A673 (cell line): Measurements from ENCODE around the gene VTCN1. TPM values are rescaled to one million over a fixed set of nuclear protein-coding genes. Genes with fewer than 3 reads are reported as not detected.

ENCODE experiments used
- BruUV-seq: library from RNA; stranded (reverse); fragments of 400-500 nt; replicated peaks from 2 replicates; lab custom pipeline; 2021; lab: Mats Ljungman, UMichigan
- CTCF ChIA-PET: fragments of 300-600 bp; sonication (Branson Sonifier 250); formaldehyde crosslinking; loops from one replicate; lab custom pipeline; 2022; ENCODE audit warnings: antibody characterized with exemption; lab: Charles Lee
- POLR2A ChIA-PET: fragments of 300-600 bp; sonication (Branson Sonifier 250); formaldehyde crosslinking; loops from one replicate; lab custom pipeline; 2022; ENCODE audit warnings: antibody characterized with exemption; ENCODE audit not compliant: low non-redundant PET; lab: Charles Lee
- DNase-seq: peaks from one replicate; pipeline ENCODE4 v3.0.0-alpha.2; 2015; ENCODE audit warnings: low spot score
- H3K27ac ChIP-seq: fragments of 200-600 bp; sonication (generic); 2 replicates; pipeline ENCODE4 v1.5.1; 2016; ENCODE audit warnings: mixed run types, low read depth, mild to moderate bottlenecking, mixed read lengths, antibody characterized with exemption, low read length; ENCODE audit not compliant: poor library complexity, severe bottlenecking
- H3K27me3 ChIP-seq: fragments of 200-600 bp; sonication (generic); replicated peaks from 2 replicates; pipeline ENCODE4 v1.6.1; 2017; ENCODE audit warnings: mixed run types, low read depth, mild to moderate bottlenecking, mixed read lengths, antibody characterized with exemption, low read length; ENCODE audit not compliant: insufficient read depth, poor library complexity
- H3K36me3 ChIP-seq: fragments of 200-600 bp; sonication (generic); 2 replicates; pipeline ENCODE4 v1.6.1; 2016; ENCODE audit warnings: mixed run types, mild to moderate bottlenecking, mixed read lengths, antibody characterized with exemption, low read length; ENCODE audit not compliant: insufficient read depth, poor library complexity, severe bottlenecking
- H3K4me1 ChIP-seq: fragments of 200-600 bp; sonication (generic); 2 replicates; pipeline ENCODE4 v1.6.1; 2017; ENCODE audit warnings: mixed run types, mild to moderate bottlenecking, mixed read lengths, antibody characterized with exemption, low read length; ENCODE audit not compliant: insufficient read depth, poor library complexity, severe bottlenecking
- H3K4me3 ChIP-seq: fragments of 200-600 bp; sonication (generic); 2 replicates; pipeline ENCODE4 v1.5.1; 2016; ENCODE audit warnings: low read depth, mixed run types, mild to moderate bottlenecking, mixed read lengths, low read length; ENCODE audit not compliant: poor library complexity, severe bottlenecking
- H3K9me3 ChIP-seq: fragments of 200-600 bp; sonication (generic); 2 replicates; pipeline ENCODE4 v1.6.1; 2016; ENCODE audit warnings: mixed run types, low read depth, mild to moderate bottlenecking, mixed read lengths, antibody characterized with exemption, low read length; ENCODE audit not compliant: poor library complexity, severe bottlenecking
- EZH2 ChIP-seq: fragments of 200-600 bp; sonication (generic); IDR thresholded peaks from 2 replicates; pipeline ENCODE4 v1.6.1; 2017; ENCODE audit warnings: borderline replicate concordance, low read depth, mild to moderate bottlenecking, mixed read lengths, antibody characterized with exemption, low read length; ENCODE audit not compliant: poor library complexity, severe bottlenecking
- intact Hi-C: fragments of 100-400 bp; cut with micrococcal nuclease; formaldehyde crosslinking; loops from one replicate; pipeline ENCODE4 v1.10.0; 2022; ENCODE audit not compliant: unreplicated experiment
- total RNA-seq: library from RNA; stranded (reverse); gene quantifications from 2 replicates; pipeline ENCODE4 v1.2.3, GENCODE V29; 2021
- TF ChIP-seq, protein P1 (sequence below): fragments of 300-800, 200-600 bp; sonication (generic); conservative IDR thresholded peaks from 2 replicates; pipeline ENCODE4 v1.5.1; 2017; ENCODE audit warnings: low read depth, mild to moderate bottlenecking, antibody characterized with exemption, low read length, moderate library complexity, mixed read lengths

VTCN1 gene
- total RNA-seq, 1 experiment from 2014 or later: not detected

DNA sequence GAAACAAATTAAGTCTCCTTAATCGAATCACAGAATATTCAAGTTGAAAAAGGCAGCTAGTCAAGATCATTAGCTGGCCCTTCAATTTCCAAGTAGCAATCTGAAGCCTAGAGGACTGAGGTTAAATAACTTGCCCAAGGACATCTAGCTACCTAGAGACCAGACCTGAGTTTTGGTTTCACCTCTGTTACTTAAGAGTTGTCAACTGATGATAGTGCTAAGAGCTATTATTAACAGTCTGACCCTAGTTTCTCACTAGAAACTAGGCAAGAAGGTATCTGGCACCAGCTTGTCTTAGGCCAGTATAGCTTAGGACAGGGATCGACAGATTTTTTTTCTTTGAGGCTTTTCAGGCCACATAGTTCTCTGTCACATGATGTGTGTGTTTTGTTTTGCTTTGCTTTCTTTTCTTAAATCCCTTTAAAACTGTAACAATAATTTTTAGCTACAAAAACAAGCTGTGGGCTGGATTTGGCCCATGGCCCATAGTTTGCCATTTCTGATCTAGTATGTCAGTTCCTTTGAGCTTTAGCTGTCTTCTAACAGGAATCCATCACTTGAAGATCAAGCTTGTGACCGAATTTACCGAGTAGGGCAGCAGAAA is 112.3 kb downstream of the VTCN1 start:
- Histone ChIP-seq H3K9me3 (no peaks in the 10 kb centered on the region), H3K36me3 (peaks cover 52% of the 10 kb centered on the region), H3K4me1 (peaks cover 12% of the 10 kb centered on the region), H3K27ac (no peak overlapping the region), H3K27me3 (no peaks in the 10 kb centered on the region), H3K4me3 (no peak overlapping the region)
- intact Hi-C loops: no loop called here
- BruUV-seq: no TSS peak
- POLR2A ChIA-PET: no interaction called here
- no peak for DNase-seq
- TF ChIP-seq, protein P1, sequence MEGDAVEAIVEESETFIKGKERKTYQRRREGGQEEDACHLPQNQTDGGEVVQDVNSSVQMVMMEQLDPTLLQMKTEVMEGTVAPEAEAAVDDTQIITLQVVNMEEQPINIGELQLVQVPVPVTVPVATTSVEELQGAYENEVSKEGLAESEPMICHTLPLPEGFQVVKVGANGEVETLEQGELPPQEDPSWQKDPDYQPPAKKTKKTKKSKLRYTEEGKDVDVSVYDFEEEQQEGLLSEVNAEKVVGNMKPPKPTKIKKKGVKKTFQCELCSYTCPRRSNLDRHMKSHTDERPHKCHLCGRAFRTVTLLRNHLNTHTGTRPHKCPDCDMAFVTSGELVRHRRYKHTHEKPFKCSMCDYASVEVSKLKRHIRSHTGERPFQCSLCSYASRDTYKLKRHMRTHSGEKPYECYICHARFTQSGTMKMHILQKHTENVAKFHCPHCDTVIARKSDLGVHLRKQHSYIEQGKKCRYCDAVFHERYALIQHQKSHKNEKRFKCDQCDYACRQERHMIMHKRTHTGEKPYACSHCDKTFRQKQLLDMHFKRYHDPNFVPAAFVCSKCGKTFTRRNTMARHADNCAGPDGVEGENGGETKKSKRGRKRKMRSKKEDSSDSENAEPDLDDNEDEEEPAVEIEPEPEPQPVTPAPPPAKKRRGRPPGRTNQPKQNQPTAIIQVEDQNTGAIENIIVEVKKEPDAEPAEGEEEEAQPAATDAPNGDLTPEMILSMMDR: no peak
- no peak for TF ChIP-seq EZH2
- CTCF ChIA-PET: no interaction called here

DNA sequence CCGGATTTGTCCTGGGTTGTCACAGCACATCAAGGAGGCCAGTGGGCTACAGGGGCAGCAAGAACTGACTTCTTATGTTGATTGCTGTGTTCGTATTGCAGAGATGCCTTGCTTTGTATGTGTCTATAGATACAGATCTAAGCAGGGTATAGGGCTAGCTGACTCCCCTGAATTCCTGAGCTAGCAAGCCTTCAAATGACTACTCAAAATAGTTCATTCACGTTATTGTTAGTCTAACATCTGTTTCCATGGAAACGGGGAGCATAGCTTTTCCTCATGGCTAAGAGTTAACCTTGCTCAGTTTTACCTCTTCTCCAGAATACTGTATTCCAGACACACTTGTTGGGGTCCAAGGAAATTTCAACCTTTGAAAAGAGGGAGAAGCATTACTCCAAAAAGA is 113.3 kb downstream of the VTCN1 start:
- Histone ChIP-seq H3K9me3 (no peaks in the 10 kb centered on the region), H3K27ac (no peak overlapping the region), H3K4me3 (no peak overlapping the region), H3K36me3 (peaks cover 59% of the 10 kb centered on the region), H3K4me1 (peaks cover 21% of the 10 kb centered on the region), H3K27me3 (no peaks in the 10 kb centered on the region)
- DNase-seq: no peak
- intact Hi-C loops: no loop called here
- TF ChIP-seq, protein P1: no peak
- no peak for TF ChIP-seq EZH2
- no TSS peak for BruUV-seq
- CTCF ChIA-PET: no interaction called here
- POLR2A ChIA-PET: no interaction called here

DNA sequence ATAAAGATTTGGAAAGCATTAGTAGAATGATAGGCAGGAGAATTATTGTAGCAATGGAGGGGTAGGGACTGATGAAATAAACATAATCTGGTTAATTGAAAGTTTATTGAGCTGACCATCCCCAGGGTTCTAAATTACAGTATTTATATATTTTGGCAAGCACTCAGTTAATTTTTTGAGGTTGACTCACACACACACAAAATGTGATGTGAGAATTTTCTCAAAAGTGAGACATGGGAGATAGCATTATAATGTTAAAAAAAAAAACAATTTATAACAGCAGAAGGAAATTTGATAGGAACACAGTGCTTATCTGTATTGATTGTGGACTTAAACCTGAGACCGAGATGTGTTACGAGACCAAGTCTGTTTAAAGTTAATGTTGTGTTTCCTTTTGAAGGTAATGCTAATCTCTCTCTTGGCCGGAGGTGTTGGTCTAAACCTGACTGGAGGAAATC is 113.7 kb downstream of the VTCN1 start:
- no peak for DNase-seq
- Histone ChIP-seq H3K36me3 (peaks cover 59% of the 10 kb centered on the region), H3K27me3 (no peaks in the 10 kb centered on the region), H3K27ac (no peak overlapping the region), H3K4me1 (peaks cover 21% of the 10 kb centered on the region), H3K4me3 (no peak overlapping the region), H3K9me3 (no peaks in the 10 kb centered on the region)
- ChIA-PET POLR2A (no interaction called here), CTCF (no interaction called here)
- BruUV-seq: no TSS peak
- intact Hi-C loops: no loop called here
- no peak for TF ChIP-seq EZH2
- TF ChIP-seq, protein P1: no peak
